Stomach (tissue), 4 donors: ENCODE results near the gene UBQLN1.

Source experiments
- POLR2AphosphoS5 ChIP-seq, 3 donors: sonication (generic); formaldehyde crosslinking; IDR thresholded peaks; one replicate each; pipeline ENCODE4 v1.6.1; 2016; ENCODE audit warnings: antibody characterized with exemption in 3 of 3
- TF ChIP-seq, protein P1 (sequence below), 7 experiments: fragments of 450-650 bp in 4 of 7; fragments of 200-600 bp in 3 of 7; sonication (generic) in 3 of 7; IDR thresholded peaks; one replicate each; pipeline ENCODE4 v1.5.1; 2016 to 2019; ENCODE audit warnings: antibody characterized with exemption in 7 of 7, control low read depth in 2 of 7, mild to moderate bottlenecking in 1 of 7

DNA sequence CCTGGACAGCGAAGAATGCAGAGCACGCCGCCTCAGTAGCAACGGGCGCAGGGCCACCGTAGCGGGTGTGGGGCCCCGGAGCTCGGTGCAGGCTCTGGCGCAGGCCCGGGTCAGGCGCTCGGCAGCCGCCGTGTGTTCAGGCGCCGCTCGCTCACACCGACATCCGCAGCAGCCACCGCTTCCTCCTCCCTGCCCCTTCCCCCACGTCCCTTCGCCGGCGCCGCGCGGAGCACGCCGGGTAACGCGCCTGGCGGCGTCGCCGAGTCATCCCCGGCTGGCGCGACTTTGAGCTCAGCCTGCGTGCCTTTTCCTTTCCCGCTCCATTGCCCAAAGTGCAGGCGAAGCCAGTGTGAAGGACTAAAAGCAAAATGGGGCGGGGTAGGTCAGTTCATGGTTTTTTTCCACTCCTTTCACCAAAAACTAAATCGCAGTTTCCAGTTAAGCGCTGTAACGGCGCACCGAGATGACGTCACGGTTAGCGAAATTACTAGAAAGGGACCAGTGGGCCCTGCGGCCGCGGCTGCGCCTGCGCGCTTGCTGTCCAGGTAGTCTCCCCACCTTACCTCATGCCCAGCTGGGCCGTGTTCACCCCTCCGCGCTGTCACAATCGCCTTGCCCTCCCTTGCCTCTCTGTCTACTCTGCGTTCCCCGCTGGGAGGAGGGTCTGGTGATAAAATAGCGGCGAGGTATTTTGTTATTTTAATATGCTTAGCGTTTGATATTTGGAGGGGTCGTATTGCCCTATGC, at the start of gene UBQLN1:
- TF ChIP-seq, protein P1, sequence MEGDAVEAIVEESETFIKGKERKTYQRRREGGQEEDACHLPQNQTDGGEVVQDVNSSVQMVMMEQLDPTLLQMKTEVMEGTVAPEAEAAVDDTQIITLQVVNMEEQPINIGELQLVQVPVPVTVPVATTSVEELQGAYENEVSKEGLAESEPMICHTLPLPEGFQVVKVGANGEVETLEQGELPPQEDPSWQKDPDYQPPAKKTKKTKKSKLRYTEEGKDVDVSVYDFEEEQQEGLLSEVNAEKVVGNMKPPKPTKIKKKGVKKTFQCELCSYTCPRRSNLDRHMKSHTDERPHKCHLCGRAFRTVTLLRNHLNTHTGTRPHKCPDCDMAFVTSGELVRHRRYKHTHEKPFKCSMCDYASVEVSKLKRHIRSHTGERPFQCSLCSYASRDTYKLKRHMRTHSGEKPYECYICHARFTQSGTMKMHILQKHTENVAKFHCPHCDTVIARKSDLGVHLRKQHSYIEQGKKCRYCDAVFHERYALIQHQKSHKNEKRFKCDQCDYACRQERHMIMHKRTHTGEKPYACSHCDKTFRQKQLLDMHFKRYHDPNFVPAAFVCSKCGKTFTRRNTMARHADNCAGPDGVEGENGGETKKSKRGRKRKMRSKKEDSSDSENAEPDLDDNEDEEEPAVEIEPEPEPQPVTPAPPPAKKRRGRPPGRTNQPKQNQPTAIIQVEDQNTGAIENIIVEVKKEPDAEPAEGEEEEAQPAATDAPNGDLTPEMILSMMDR (IDR thresholded peaks at IDR 0.05) = peak in 1 of 7 experiments; percentile 36
- TF ChIP-seq POLR2AphosphoS5 (IDR thresholded peaks at IDR 0.05) = peak; percentile 50 to 97 (median 94)
